Endothelial cell of umbilical vein (primary cell): ENCODE results near the gene PDGFRA. TPM values are rescaled to one million over a fixed set of nuclear protein-coding genes. Genes with fewer than 3 reads are reported as not detected.
"Not testable (repeated sequence)": the region's sequence is repeated elsewhere in the genome, so short reads cannot be mapped to it uniquely, and the experiment has no call there.

ENCODE experiments used
- BruUV-seq: library from RNA; stranded (reverse); fragments of 400-500 nt; replicated peaks from 2 replicates; lab custom pipeline; 2021; lab: Mats Ljungman, UMichigan
- CTCF ChIA-PET: fragments of 300-600, 350-600 bp; sonication (Branson Sonifier 250); formaldehyde crosslinking; loops from one replicate; lab custom pipeline; 2021; ENCODE audit warnings: antibody characterized with exemption, inconsistent platforms; lab: Charles Lee
- POLR2A ChIA-PET: fragments of 300-600, 350-600 bp; sonication (Branson Sonifier 250); formaldehyde crosslinking; loops from one replicate; lab custom pipeline; 2021; ENCODE audit warnings: antibody characterized with exemption, inconsistent platforms; lab: Charles Lee
- DNase-seq: peaks from one replicate; pipeline ENCODE4 v3.0.0-alpha.2; 2011; ENCODE audit warnings: low read depth, low spot score
- FAIRE-seq: peaks from 2 replicates; lab custom pipeline; 2011; peaks lifted over from hg19 to GRCh38; lab: Jason Lieb, UNC
- H2AFZ ChIP-seq: 2 replicates; pipeline ENCODE4 v1.6.0; 2012; ENCODE audit warnings: low read depth, low read length, control low read depth, inconsistent platforms
- H3K27ac ChIP-seq: 2 replicates; pipeline ENCODE4 v1.5.1; 2011; ENCODE audit warnings: low read depth, mild to moderate bottlenecking, control low read depth, low read length, moderate library complexity; ENCODE audit not compliant: insufficient read depth
- H3K27me3 ChIP-seq, 2 experiments: 2 replicates each; pipeline versions ENCODE4 v1.6.0 to v1.6.1; 2011; ENCODE audit warnings: low read length in 2 of 2, mixed read lengths in 1 of 2; ENCODE audit not compliant: control insufficient read depth in 2 of 2, insufficient read depth in 2 of 2
- H3K36me3 ChIP-seq, 2 experiments: 2 replicates in 1 of 2; 3 replicates in 1 of 2; pipeline ENCODE4 v1.5.1; 2011; ENCODE audit warnings: low read length in 2 of 2, mild to moderate bottlenecking in 1 of 2, moderate library complexity in 1 of 2; ENCODE audit not compliant: control insufficient read depth in 2 of 2, insufficient read depth in 2 of 2; ENCODE audit errors: extremely low read depth in 1 of 2
- H3K4me1 ChIP-seq: 3 replicates; pipeline ENCODE4 v1.5.1; 2011; ENCODE audit warnings: mild to moderate bottlenecking, low read length; ENCODE audit not compliant: control insufficient read depth, insufficient read depth; ENCODE audit errors: extremely low read depth
- H3K4me2 ChIP-seq: 2 replicates; pipeline ENCODE4 v1.6.1; 2011; ENCODE audit warnings: low read length, control low read depth, mixed read lengths; ENCODE audit not compliant: insufficient read depth
- H3K4me3 ChIP-seq, 3 experiments: fragments of 200-600 bp in 1 of 3; sonication (generic), shearing (Covaris generic) in 1 of 3; replicated peaks in 1 of 3; 2 replicates each; pipeline ENCODE4 v1.5.1; 2011 to 2016; ENCODE audit warnings: control low read depth in 3 of 3, low read length in 3 of 3, mild to moderate bottlenecking in 2 of 3, inconsistent platforms in 1 of 3, low read depth in 1 of 3, moderate library complexity in 1 of 3; ENCODE audit not compliant: insufficient read depth in 1 of 3
- H3K79me2 ChIP-seq: 2 replicates; pipeline ENCODE4 v1.6.0; 2012; ENCODE audit warnings: low read length, inconsistent platforms; ENCODE audit not compliant: control insufficient read depth, insufficient read depth
- H3K9ac ChIP-seq: replicated peaks from 2 replicates; pipeline ENCODE3; 2011; ENCODE audit warnings: low read length, control low read depth; ENCODE audit not compliant: insufficient read depth; ENCODE audit errors: extremely low read depth
- H3K9me1 ChIP-seq: replicated peaks from 3 replicates; pipeline ENCODE4 v1.6.0; 2011; ENCODE audit warnings: mild to moderate bottlenecking, low read length; ENCODE audit not compliant: control insufficient read depth, insufficient read depth; ENCODE audit errors: extremely low read depth
- H3K9me3 ChIP-seq: replicated peaks from 2 replicates; pipeline ENCODE4 v1.5.1; 2012; ENCODE audit warnings: low read length, inconsistent platforms; ENCODE audit not compliant: control insufficient read depth, insufficient read depth
- H4K20me1 ChIP-seq: replicated peaks from 2 replicates; pipeline ENCODE3; 2011; ENCODE audit warnings: mild to moderate bottlenecking, low read length; ENCODE audit not compliant: control insufficient read depth, insufficient read depth; ENCODE audit errors: extremely low read depth
- EZH2 ChIP-seq: IDR thresholded peaks from 2 replicates; pipeline ENCODE4 v1.6.1; 2012; ENCODE audit warnings: borderline replicate concordance, low read depth, mild to moderate bottlenecking, moderate library complexity, low read length, inconsistent platforms; ENCODE audit not compliant: severe bottlenecking
- FOS ChIP-seq: IDR thresholded peaks from 2 replicates; pipeline ENCODE4 v1.6.1; 2011; ENCODE audit warnings: mild to moderate bottlenecking, low read length, moderate library complexity, borderline replicate concordance; ENCODE audit not compliant: insufficient read depth
- GATA2 ChIP-seq: IDR thresholded peaks from 2 replicates; pipeline ENCODE4 v1.7.0; 2011; ENCODE audit warnings: low read depth, mild to moderate bottlenecking, moderate library complexity, mixed read lengths, low read length; ENCODE audit not compliant: insufficient read length, insufficient read depth
- JUN ChIP-seq: IDR thresholded peaks from 2 replicates; pipeline ENCODE4 v1.6.1; 2011; ENCODE audit warnings: borderline replicate concordance, low read depth; ENCODE audit not compliant: insufficient read length, insufficient read depth
- MYC ChIP-seq: IDR thresholded peaks from one replicate; pipeline ENCODE4 v1.6.1; 2011; ENCODE audit warnings: mild to moderate bottlenecking, low read depth, low read length
- POLR2A ChIP-seq: IDR thresholded peaks from 2 replicates; pipeline ENCODE4 v1.6.1; 2012; ENCODE audit warnings: low read depth, mild to moderate bottlenecking, control low read depth, low read length
- POLR2AphosphoS5 ChIP-seq: IDR thresholded peaks from 2 replicates; pipeline ENCODE4 v1.6.1; 2012; ENCODE audit warnings: low read depth, mild to moderate bottlenecking, control low read depth, low read length, moderate library complexity; ENCODE audit not compliant: insufficient read depth
- dilution Hi-C: fragments of 300-500 bp; cut with MboI; formaldehyde crosslinking; loops from one replicate; pipeline ENCODE4 v1.15.0; 2019; ENCODE audit warnings: low sequenced_read_pairs; ENCODE audit not compliant: extremely low pct_ligation_motif_present
- intact Hi-C: fragments of 100-400 bp; cut with micrococcal nuclease; formaldehyde crosslinking; loops from one replicate; pipeline ENCODE4 v1.10.0; 2022
- polyA plus RNA-seq, 4 experiments: library from polyadenylated mRNA; depleted of rRNA in 3 of 4; stranded (reverse) in 3 of 4; unstranded in 1 of 4; fragments of >200 nt; gene quantifications; 2 replicates each; pipeline versions ENCODE4 v1.2.1 to v1.2.3, GENCODE V29; 2011 to 2012; ENCODE audit warnings: missing spikeins in 1 of 4
- total RNA-seq: library from RNA; stranded (reverse); gene quantifications from 2 replicates; pipeline ENCODE4 v1.2.3, GENCODE V29; 2021
- TF ChIP-seq, protein P1 (sequence below): IDR thresholded peaks from 2 replicates; pipeline ENCODE4 v1.6.1; 2011; ENCODE audit not compliant: insufficient read depth, insufficient read length
- TF ChIP-seq, protein P2 (sequence below), 2 donors: IDR thresholded peaks; 1 replicate in 1 of 2; 2 replicates in 1 of 2; pipeline ENCODE4 v1.5.1; 2011; ENCODE audit warnings: low read length in 2 of 2, mild to moderate bottlenecking in 2 of 2, moderate library complexity in 2 of 2, control low read depth in 1 of 2, inconsistent platforms in 1 of 2, low read depth in 1 of 2; ENCODE audit not compliant: insufficient read depth in 1 of 2; ENCODE audit errors: extremely low read depth in 1 of 2

PDGFRA gene
- total and polyA plus RNA-seq, 2 donors (not counting 3 experiments of a cell fraction or from before 2014, with no cell fraction given), result 0.19 to 0.55 TPM

GRCh38 chr4:54337009-54337408, 107.9 kb downstream of the PDGFRA start:
- H4K20me1 ChIP-seq, result no peaks in the 10 kb centered on the region
- intact Hi-C loops, result no loop called here
- H3K4me2 ChIP-seq, result no peak overlapping the region
- H3K36me3 ChIP-seq, result no peaks in the 10 kb centered on the region
- no TSS peak for BruUV-seq
- no peaks in the 10 kb centered on the region for H3K9me3 ChIP-seq
- CTCF ChIA-PET, result interaction anchor here (1.6 kb wide), 1 partner anchor 19 kb away, joined by 7 read pairs; no protein-coding TSS in a partner anchor
- POLR2A ChIA-PET, result no interaction called here
- FAIRE-seq, result no peak
- no peaks in the 10 kb centered on the region for H3K9me1 ChIP-seq
- no peaks in the 10 kb centered on the region for H3K79me2 ChIP-seq
- DNase-seq, result no peak
- no peak overlapping the region for H2AFZ ChIP-seq
- no peak overlapping the region for H3K9ac ChIP-seq
- H3K27me3 ChIP-seq, result peaks cover 0 to 2% of the 10 kb centered on the region in 2 experiments
- no peak overlapping the region for H3K27ac ChIP-seq
- no peaks in the 10 kb centered on the region for H3K4me1 ChIP-seq
- no peak overlapping the region for H3K4me3 ChIP-seq
- dilution Hi-C loops, result no loop called here
- TF ChIP-seq EZH2 (no peak), MYC (no peak), GATA2 (no peak), FOS (no peak), JUN (no peak), POLR2AphosphoS5 (no peak), POLR2A (no peak)
- TF ChIP-seq, protein P1, sequence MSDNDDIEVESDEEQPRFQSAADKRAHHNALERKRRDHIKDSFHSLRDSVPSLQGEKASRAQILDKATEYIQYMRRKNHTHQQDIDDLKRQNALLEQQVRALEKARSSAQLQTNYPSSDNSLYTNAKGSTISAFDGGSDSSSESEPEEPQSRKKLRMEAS, result no peak
- TF ChIP-seq, protein P2, sequence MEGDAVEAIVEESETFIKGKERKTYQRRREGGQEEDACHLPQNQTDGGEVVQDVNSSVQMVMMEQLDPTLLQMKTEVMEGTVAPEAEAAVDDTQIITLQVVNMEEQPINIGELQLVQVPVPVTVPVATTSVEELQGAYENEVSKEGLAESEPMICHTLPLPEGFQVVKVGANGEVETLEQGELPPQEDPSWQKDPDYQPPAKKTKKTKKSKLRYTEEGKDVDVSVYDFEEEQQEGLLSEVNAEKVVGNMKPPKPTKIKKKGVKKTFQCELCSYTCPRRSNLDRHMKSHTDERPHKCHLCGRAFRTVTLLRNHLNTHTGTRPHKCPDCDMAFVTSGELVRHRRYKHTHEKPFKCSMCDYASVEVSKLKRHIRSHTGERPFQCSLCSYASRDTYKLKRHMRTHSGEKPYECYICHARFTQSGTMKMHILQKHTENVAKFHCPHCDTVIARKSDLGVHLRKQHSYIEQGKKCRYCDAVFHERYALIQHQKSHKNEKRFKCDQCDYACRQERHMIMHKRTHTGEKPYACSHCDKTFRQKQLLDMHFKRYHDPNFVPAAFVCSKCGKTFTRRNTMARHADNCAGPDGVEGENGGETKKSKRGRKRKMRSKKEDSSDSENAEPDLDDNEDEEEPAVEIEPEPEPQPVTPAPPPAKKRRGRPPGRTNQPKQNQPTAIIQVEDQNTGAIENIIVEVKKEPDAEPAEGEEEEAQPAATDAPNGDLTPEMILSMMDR (IDR thresholded peaks at IDR 0.05; ENCODE audit: extremely low read depth in 1 of 2, insufficient read depth in 1 of 2, low read depth in 1 of 2, low read length in 2 of 2), result no peak

DNA sequence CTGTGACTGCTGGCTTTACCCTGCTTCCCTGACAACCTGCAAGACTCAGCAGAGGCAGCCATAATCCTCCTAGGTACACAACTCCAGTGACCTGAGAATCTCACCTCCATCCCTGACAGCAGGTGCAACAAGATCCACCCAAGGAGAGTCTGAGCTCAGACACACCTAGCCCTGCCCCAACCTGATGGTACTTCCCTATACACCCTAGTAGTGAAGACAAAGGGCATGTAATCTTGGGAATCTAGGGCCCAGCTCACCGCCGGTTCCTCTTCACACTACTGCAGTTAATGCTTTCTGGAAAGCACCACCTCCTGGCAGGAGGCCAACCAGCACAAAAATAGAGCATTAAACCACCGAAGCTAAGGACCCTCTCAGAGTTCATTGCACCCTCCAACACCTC, 113.0 kb downstream of the PDGFRA start:
- CTCF ChIA-PET, BruUV-seq, POLR2A ChIA-PET, DNase-seq, dilution Hi-C loops, H3K9me1 ChIP-seq, H3K79me2 ChIP-seq, intact Hi-C loops, H3K9me3 ChIP-seq, FAIRE-seq, H3K4me2 ChIP-seq, H3K4me1 ChIP-seq, H3K27me3 ChIP-seq, H3K36me3 ChIP-seq, H3K27ac ChIP-seq, H2AFZ ChIP-seq, H3K9ac ChIP-seq, H3K4me3 ChIP-seq, H4K20me1 ChIP-seq: not testable (repeated sequence)
